ENCODE results near the gene FAM167B.
A peak's percentile ranks its signal among the peaks of the same experiment; 100 is the strongest.

DNA sequence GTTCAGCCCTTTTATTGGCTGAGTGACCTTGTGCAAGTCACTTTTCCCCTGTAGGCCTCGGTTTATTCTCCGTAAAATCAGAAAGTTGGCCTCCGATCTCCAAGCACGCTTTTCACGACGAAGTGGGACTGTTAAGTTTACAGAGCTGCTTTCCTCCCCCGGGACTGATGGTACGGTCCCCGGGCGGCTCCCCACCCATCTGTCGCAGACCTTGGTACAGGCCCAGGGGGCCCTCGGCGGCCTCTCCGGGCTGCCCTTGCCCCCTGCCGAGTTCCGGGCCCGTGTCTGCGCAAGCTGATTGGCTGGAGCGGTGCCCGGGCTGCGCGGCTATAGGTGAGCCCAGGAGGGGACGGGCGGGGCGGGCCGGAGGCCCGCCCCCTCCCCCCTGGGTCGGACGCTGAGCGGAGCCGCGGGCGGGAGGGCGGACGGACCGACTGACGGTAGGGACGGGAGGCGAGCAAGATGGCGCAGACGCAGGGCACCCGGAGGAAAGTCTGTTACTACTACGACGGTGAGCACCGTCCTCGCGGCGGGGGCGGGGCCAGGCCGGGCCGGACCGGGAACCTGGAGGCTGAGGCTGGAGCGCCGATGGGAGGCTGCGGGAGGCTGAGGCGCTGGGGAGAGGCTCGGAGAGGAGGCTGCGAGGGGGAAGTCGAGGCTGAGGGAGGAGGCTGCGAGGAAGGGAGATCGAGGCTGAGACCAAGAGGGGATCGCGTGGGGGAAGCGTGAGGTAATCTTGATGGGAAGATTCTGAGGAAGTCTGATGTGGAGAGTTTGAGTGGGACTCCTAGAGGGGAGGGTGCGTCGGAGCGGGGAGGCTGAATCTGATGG lies 44.9 kb downstream of the FAM167B start, which contains the start of gene HDAC1:
- no peak for TF ChIP-seq NFE2L2 (IDR thresholded peaks at IDR 0.05; ENCODE audit: low read depth, low read length)
- TF ChIP-seq CTCF (conservative IDR thresholded peaks at IDR 0.05; ENCODE audit: low read depth, low read length), result no peak
- TF ChIP-seq MAFK (IDR thresholded peaks at IDR 0.05; ENCODE audit: low read depth, low read length), result no peak
- TF ChIP-seq CHD1 (IDR thresholded peaks at IDR 0.05; ENCODE audit: low read depth, low read length), result peak; percentile 89; the same call in 1 of the 2 replicates
- 0 out of 2 replicates have a peak, but pooled peaks have one; percentile 1 for TF ChIP-seq SMC3 (IDR thresholded peaks at IDR 0.05; ENCODE audit: low read depth, low read length)
- no peak for TF ChIP-seq MXI1 (IDR thresholded peaks at IDR 0.05; ENCODE audit: borderline replicate concordance, low read depth, low read length)
- no peak for TF ChIP-seq RFX5 (IDR thresholded peaks at IDR 0.05; ENCODE audit: low read depth, low read length)
- no peak; the same call in 1 of the 2 replicates for TF ChIP-seq POLR2A (IDR thresholded peaks at IDR 0.05; ENCODE audit: low read depth, low read length)
- TF ChIP-seq RCOR1 (IDR thresholded peaks at IDR 0.05; ENCODE audit: insufficient replicate concordance, low read length), result no peak
- TF ChIP-seq CEBPB (IDR thresholded peaks at IDR 0.05; ENCODE audit: low read depth, low read length), result no peak

All from IMR-90 (cell line).